Adipocyte (in vitro differentiated cells): ENCODE data around the gene EPM2AIP1.
"Not testable (repeated sequence)": the region's sequence is repeated elsewhere in the genome, so short reads cannot be mapped to it uniquely, and the experiment has no call there.

Experiments used
- DNase-seq: peaks from one replicate; pipeline ENCODE4 v3.0.0-alpha.2; 2015; ENCODE audit warnings: low read depth
- H3K27me3 ChIP-seq: replicated peaks from 2 replicates; pipeline ENCODE4 v1.7.0; 2013; ENCODE audit warnings: mild to moderate bottlenecking, low read length, moderate library complexity; ENCODE audit not compliant: control insufficient read depth, insufficient read depth
- H3K36me3 ChIP-seq: 2 replicates; pipeline ENCODE4 v1.7.0; 2013; ENCODE audit warnings: low read length, mild to moderate bottlenecking, moderate library complexity; ENCODE audit not compliant: control insufficient read depth, insufficient read depth, severe bottlenecking
- H3K4me1 ChIP-seq: 2 replicates; pipeline ENCODE4 v1.7.0; 2013; ENCODE audit warnings: mild to moderate bottlenecking, low read length, moderate library complexity; ENCODE audit not compliant: control insufficient read depth, insufficient read depth
- H3K4me3 ChIP-seq: 2 replicates; pipeline ENCODE4 v1.7.0; 2013; ENCODE audit warnings: mild to moderate bottlenecking, low read length, moderate library complexity
- H3K9ac ChIP-seq: 2 replicates; pipeline ENCODE4 v1.7.0; 2013; ENCODE audit warnings: mild to moderate bottlenecking, low read length, moderate library complexity
- H3K9me3 ChIP-seq: 2 replicates; pipeline ENCODE4 v1.7.0; 2013; ENCODE audit warnings: mild to moderate bottlenecking, low read length, moderate library complexity; ENCODE audit not compliant: control insufficient read depth

EPM2AIP1 gene

DNA sequence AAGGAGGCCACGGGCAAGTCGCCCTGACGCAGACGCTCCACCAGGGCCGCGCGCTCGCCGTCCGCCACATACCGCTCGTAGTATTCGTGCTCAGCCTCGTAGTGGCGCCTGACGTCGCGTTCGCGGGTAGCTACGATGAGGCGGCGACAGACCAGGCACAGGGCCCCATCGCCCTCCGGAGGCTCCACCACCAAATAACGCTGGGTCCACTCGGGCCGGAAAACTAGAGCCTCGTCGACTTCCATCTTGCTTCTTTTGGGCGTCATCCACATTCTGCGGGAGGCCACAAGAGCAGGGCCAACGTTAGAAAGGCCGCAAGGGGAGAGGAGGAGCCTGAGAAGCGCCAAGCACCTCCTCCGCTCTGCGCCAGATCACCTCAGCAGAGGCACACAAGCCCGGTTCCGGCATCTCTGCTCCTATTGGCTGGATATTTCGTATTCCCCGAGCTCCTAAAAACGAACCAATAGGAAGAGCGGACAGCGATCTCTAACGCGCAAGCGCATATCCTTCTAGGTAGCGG, at the start of gene EPM2AIP1:
EPM2AIP1 (minus strand) TSS at position 326 of the 520 bp plus-strand sequence; CDS start at position 272, 54 bp downstream.
- Histone ChIP-seq H3K4me1 (peaks cover 38% of the 10 kb centered on the region), H3K9me3 (no peaks in the 10 kb centered on the region), H3K36me3 (peaks cover 27% of the 10 kb centered on the region), H3K27me3 (no peaks in the 10 kb centered on the region), H3K9ac (peak within 1 kb of the TSS; percentile 99), H3K4me3 (peak within 1 kb of the TSS; percentile 99)
- DNase-seq: peak; percentile 100

DNA sequence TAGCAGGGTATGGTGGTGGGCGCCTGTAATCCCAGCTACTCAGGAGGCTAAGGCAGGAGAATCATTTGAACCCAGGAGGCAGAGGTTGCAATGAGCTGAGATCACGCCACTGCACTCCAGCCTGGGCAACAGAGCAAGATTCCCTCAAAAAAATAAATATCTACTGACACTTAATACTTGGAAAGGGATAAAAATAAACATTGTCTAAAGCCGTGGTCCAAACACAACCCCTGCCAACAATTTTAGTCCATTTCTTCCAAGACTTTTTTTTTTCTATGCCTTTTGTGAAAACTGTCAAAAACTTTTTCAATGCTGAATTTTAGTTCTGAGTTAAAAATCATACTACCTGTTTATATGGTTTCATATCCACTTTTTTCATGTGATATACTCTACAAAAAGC, 49.8 kb upstream of the EPM2AIP1 start:
- H3K9ac ChIP-seq, H3K9me3 ChIP-seq, DNase-seq, H3K27me3 ChIP-seq, H3K4me3 ChIP-seq: not testable (repeated sequence)
- peaks cover 24% of the 10 kb centered on the region for H3K4me1 ChIP-seq
- peaks cover 55% of the 10 kb centered on the region for H3K36me3 ChIP-seq

DNA sequence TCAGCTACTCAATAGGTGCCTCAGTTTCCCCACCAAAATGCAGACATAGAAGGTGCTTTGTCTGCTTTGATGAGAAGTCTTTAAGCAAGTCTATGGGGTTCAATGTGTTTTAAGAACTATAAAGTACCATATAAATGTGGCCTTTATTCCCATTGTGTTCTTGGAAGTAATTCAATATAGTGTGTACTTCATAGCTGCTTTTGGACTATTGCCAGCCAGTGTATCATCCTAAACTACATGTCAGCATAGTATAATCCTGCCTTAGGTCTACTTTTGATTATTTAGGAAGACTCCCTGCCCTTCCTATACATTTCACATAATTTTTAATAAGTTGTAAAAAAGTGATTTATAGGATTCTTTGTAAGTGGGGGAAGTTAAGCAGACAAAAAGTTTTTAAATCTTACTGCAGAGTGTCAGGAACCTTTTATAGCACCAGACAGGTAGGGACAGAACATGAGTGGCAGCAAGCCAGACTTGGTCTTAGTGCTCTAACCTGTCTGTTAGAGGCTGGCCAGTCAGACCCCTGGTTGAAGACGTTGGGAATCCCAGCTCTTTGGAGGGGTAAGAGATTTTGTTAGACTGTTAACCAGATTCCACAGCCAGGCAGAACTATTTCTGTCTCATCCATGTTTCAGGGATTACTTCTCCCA, 48.7 kb upstream of the EPM2AIP1 start:
- no peaks in the 10 kb centered on the region for H3K9me3 ChIP-seq
- peaks cover 24% of the 10 kb centered on the region for H3K4me1 ChIP-seq
- H3K9ac ChIP-seq: no peak overlapping the region
- H3K36me3 ChIP-seq: peaks cover 51% of the 10 kb centered on the region
- no peak for DNase-seq
- no peak overlapping the region for H3K4me3 ChIP-seq
- no peaks in the 10 kb centered on the region for H3K27me3 ChIP-seq

DNA sequence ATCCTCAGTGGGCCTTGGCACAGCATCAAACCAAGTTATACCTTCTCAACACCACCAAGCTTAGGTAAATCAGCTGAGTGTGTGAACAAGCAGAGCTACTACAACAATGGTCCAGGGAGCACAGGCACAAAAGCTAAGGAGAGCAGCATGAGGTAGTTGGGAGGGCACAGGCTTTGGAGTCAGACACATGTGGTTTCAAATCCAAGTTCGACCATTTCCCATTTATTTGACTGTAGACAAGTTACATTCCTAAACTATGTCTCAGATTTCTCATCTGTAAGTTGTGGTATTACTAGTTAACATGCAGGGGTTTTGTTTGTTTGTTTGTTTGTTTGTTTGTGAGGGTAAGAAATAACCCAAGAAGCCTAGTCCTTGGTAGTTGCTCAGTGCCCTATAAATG, 47.3 kb upstream of the EPM2AIP1 start:
- no peak for DNase-seq
- peaks cover 60% of the 10 kb centered on the region for H3K36me3 ChIP-seq
- H3K4me1 ChIP-seq: peaks cover 24% of the 10 kb centered on the region
- H3K27me3 ChIP-seq: no peaks in the 10 kb centered on the region
- H3K9me3 ChIP-seq: no peaks in the 10 kb centered on the region
- H3K4me3 ChIP-seq: no peak overlapping the region
- H3K9ac ChIP-seq: no peak overlapping the region

DNA sequence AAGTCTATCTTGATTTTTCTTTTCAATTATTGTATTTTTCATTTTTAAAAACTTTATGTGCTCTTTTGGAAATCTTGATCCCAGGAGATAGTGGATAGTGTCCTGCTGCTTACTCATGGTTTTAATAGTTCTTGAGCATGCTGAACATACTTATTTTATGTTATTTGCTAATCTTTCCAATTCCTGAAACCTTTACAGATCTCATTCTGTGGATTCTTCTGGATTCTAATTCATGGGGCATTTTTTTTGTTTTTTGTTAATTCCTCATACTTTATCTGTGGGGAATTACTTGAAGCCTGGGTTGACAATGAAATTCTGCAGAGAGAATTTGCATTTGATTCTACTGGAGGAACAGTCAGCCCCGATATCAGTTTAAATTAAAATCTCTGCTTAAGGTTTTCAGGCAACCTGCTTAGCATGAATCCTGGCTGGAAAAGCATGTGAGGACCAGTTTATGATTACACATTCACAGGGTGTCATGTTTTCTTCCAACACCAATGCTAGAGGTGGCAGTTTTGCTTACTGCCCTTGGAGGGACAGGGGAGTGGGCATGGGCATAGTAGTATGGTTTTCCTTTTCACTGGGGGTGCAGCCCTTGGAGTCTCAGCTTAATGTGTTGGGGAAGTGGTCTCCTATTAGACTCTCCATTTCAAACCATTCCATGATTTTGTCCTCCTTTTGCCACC, 46.4 kb upstream of the EPM2AIP1 start:
- DNase-seq: no peak
- peaks cover 56% of the 10 kb centered on the region for H3K36me3 ChIP-seq
- no peaks in the 10 kb centered on the region for H3K27me3 ChIP-seq
- H3K4me1 ChIP-seq: peaks cover 24% of the 10 kb centered on the region
- no peak overlapping the region for H3K4me3 ChIP-seq
- H3K9ac ChIP-seq: no peak overlapping the region
- no peaks in the 10 kb centered on the region for H3K9me3 ChIP-seq

DNA sequence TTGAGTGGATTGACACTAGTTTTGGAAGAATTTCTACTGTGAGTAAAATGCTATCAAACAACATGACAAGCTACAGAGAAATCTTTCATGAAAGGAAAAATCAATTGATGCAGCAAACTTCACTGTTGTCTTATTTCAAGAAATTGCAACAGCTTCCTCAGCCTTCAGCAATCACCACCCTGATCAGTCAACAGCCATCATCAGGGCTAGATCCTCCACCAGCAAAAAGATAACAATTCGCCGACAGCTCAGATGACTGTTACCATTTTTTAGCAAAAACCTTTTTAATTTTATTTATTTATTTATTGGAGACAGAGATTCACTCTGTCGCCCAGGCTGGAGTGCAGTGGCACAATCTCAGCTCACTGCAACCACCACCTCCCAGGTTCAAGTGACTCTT, 44.4 kb upstream of the EPM2AIP1 start:
- Histone ChIP-seq H3K36me3 (peaks cover 51% of the 10 kb centered on the region), H3K4me3 (no peak overlapping the region), H3K4me1 (peaks cover 32% of the 10 kb centered on the region), H3K9ac (no peak overlapping the region), H3K27me3 (no peaks in the 10 kb centered on the region), H3K9me3 (no peaks in the 10 kb centered on the region)
- no peak for DNase-seq

DNA sequence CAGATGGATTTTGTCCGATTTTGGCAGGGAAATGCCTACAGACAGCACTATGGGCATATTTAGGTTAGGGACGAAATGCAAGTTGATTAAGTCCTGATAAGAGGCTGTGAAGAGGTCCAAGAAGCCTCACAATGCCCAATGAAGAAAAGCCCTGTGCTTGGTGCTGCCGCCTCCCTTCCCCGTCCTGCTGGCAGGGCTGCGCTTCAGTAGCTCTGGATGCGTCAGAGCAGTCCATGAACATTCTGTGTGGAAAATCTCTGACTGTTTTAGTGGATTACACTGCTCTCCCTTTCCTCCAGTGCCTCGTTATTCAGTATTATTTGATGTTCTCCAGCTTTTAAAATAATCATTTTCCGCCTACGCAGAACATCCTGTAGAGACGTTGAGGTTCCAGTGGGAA, 40.0 kb upstream of the EPM2AIP1 start:
- no peak for DNase-seq
- Histone ChIP-seq H3K36me3 (peaks cover 42% of the 10 kb centered on the region), H3K9ac (peak overlapping the region; percentile 48), H3K4me3 (no peak overlapping the region), H3K4me1 (peaks cover 48% of the 10 kb centered on the region), H3K9me3 (no peaks in the 10 kb centered on the region), H3K27me3 (no peaks in the 10 kb centered on the region)

DNA sequence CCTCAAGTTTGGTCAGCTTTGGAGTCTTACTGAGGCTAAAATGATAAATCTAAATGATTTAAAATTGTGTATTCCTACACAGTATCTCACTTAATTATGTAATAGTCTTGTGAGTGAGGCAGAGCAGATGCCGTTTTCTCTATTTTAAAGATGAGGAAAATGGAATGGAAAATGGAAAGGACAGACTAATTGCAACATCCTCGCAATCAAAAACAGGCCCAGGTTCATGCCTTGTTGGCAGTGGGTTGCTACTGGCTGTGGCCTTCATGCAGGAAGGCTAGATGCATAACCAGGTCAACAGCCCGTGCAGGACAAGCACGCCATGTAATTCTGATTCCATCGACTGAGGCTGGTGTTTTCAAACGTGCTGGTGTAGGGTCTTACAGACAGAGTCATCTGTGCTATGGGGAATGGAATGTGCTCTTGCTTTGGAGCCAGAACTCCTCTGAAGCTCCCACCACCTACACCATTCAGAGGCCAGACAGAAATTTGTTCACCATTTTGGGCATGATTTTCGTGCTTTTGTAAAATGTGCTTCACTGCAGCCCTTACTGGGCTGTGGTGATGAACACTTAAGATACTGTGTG, 38.3 kb upstream of the EPM2AIP1 start:
- H3K27me3 ChIP-seq: no peaks in the 10 kb centered on the region
- DNase-seq: no peak
- H3K4me1 ChIP-seq: peaks cover 48% of the 10 kb centered on the region
- peak overlapping the region; percentile 70 for H3K9ac ChIP-seq
- H3K4me3 ChIP-seq: no peak overlapping the region
- no peaks in the 10 kb centered on the region for H3K9me3 ChIP-seq
- H3K36me3 ChIP-seq: peaks cover 43% of the 10 kb centered on the region

DNA sequence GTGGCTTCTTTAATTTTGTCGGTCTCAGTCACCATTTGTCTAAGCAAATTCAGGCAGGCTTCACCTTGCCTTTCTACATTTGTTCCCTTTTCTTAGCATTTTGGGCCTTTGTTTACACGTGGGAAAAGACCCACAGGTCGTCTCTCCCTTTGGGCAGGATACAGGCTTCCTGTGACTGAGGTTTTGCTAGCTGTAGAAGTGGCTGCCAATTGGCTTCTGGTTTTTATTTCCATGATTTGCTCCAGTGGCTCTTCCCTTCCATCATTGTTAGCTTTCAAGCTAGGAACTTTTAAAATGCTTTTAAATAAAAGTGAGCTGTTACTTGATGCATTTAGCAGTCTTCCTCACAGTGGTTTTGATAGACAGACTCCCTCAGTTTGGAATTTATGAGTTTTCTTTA, 37.7 kb upstream of the EPM2AIP1 start:
- DNase-seq: no peak
- no peaks in the 10 kb centered on the region for H3K27me3 ChIP-seq
- no peak overlapping the region for H3K4me3 ChIP-seq
- no peaks in the 10 kb centered on the region for H3K9me3 ChIP-seq
- H3K9ac ChIP-seq: peak overlapping the region; percentile 70
- H3K4me1 ChIP-seq: peaks cover 48% of the 10 kb centered on the region
- peaks cover 43% of the 10 kb centered on the region for H3K36me3 ChIP-seq

DNA sequence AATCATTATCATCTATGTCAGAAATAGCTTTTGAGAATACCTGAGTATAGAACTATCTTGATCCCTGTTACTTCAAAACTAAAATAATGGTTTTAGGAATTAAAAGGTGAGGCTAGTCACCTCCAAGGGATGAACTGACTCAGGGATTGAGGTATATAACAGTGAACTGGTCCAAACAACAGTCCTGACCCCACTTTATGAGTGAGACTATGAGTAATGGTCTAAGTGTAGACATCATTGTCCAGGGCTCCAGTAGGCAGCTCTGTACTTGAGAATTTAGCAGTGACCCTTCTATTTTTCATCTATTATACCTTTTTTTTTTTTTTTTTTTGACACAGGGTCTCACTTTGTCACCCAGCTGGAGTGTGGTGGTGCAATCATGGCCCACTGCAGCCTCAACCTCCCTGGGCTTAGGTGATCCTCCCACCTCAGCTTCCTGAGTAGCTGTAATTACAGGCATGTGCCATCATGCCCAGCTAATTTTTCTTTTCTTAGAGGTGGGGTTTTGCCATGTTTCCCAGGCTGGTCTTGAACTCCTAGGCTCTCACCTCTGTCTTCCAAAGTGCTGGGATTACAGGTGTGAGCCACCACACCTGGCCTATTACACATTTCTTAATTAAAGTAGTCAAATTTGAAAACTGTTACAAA, 36.7 kb upstream of the EPM2AIP1 start:
- H3K4me3 ChIP-seq: no peak overlapping the region
- H3K9ac ChIP-seq: peak overlapping the region; percentile 57
- H3K4me1 ChIP-seq: peaks cover 48% of the 10 kb centered on the region
- DNase-seq: no peak
- H3K9me3 ChIP-seq: no peaks in the 10 kb centered on the region
- no peaks in the 10 kb centered on the region for H3K27me3 ChIP-seq
- peaks cover 44% of the 10 kb centered on the region for H3K36me3 ChIP-seq

DNA sequence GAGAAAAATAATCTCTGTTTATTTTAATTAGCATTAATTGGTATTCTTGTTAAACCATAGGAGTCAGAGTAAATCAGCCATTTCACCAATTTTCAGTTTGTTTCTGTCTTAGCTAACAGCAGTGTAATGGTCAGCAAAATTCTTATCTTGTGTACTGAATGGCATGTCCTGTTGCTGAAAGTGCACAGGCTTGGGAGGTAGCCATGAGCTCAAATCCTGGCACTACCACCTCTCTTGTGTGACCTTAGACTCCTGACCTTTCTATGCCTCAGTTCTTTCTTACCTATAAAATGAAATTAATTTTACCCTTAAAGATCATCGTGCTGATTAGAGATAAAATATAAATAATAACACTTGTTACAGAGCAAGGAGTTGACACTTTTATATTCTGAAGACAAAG, 36.2 kb upstream of the EPM2AIP1 start:
- no peaks in the 10 kb centered on the region for H3K27me3 ChIP-seq
- no peak overlapping the region for H3K4me3 ChIP-seq
- H3K36me3 ChIP-seq: peaks cover 49% of the 10 kb centered on the region
- H3K9me3 ChIP-seq: no peaks in the 10 kb centered on the region
- H3K9ac ChIP-seq: no peak overlapping the region
- DNase-seq: no peak
- peaks cover 48% of the 10 kb centered on the region for H3K4me1 ChIP-seq
